ENCODE measurements around the gene CELF1.

The CELF1 gene

GRCh38 chr11:47478651-47479329, 74.1 kb downstream of the CELF1 start:
- no peak for DNase-seq

- no peak for DNase-seq
Measured at GRCh38 chr11:47477753-47478152, 75.2 kb downstream of the CELF1 start.

- DNase-seq: no peak
Measured at GRCh38 chr11:47477323-47477722, 75.6 kb downstream of the CELF1 start.

GRCh38 chr11:47470671-47471070, 82.3 kb downstream of the CELF1 start:
- DNase-seq: no peak

GRCh38 chr11:47469361-47470179, 83.4 kb downstream of the CELF1 start:
- DNase-seq: no peak

GRCh38 chr11:47468598-47469214, 84.2 kb downstream of the CELF1 start:
- no peak for DNase-seq

GRCh38 chr11:47467357-47467756, 85.6 kb downstream of the CELF1 start:
- DNase-seq: no peak

- no peak for DNase-seq
Measured at GRCh38 chr11:47466701-47467250, 86.2 kb downstream of the CELF1 start.

GRCh38 chr11:47466201-47466600, 86.7 kb downstream of the CELF1 start:
- DNase-seq: no peak

GRCh38 chr11:47464483-47464882, 88.4 kb downstream of the CELF1 start:
- DNase-seq: no peak

GRCh38 chr11:47461876-47462275, 91.1 kb downstream of the CELF1 start:
- DNase-seq: no peak

GRCh38 chr11:47460571-47461235, 92.2 kb downstream of the CELF1 start:
- no peak for DNase-seq

GRCh38 chr11:47454258-47454671, 98.7 kb downstream of the CELF1 start:
- DNase-seq: peak; percentile 37

- DNase-seq: no peak
Measured at GRCh38 chr11:47453365-47453764, 99.6 kb downstream of the CELF1 start.

- DNase-seq: no peak
Measured at GRCh38 chr11:47451990-47452389, 100.9 kb downstream of the CELF1 start.

GRCh38 chr11:47451436-47451835, 101.5 kb downstream of the CELF1 start:
- DNase-seq: no peak

- DNase-seq: no peak
Measured at GRCh38 chr11:47449541-47449940, 103.4 kb downstream of the CELF1 start.

GRCh38 chr11:47448566-47449427, 104.1 kb downstream of the CELF1 start, which contains the start of gene RAPSN:
TSS of gene RAPSN (minus strand) at chr11:47449136. CDS start at chr11:47448964, 172 bp downstream.
- DNase-seq: no peak

- DNase-seq: no peak
Measured at GRCh38 chr11:47447906-47448305, 105.0 kb downstream of the CELF1 start.

GRCh38 chr11:47446833-47447232, 106.1 kb downstream of the CELF1 start:
- no peak for DNase-seq

- DNase-seq: no peak
Measured at GRCh38 chr11:47445840-47446239, 107.1 kb downstream of the CELF1 start.

- no peak for DNase-seq
Measured at GRCh38 chr11:47443817-47444216, 109.1 kb downstream of the CELF1 start.
